Osteoblast (primary cell): ENCODE measurements around the gene GFOD2. TPM values are rescaled to one million over a fixed set of nuclear protein-coding genes. Genes with fewer than 3 reads are reported as not detected.
A peak's percentile ranks its signal among the peaks of the same experiment; 100 is the strongest.

Experiments
- DNase-seq: peaks from one replicate; pipeline ENCODE4 v3.0.0; 2011; ENCODE audit warnings: low spot score, mixed read lengths; ENCODE audit not compliant: insufficient read length; ENCODE audit errors: missing footprints
- H2AFZ ChIP-seq: 2 replicates; pipeline ENCODE4 v1.6.0; 2011; ENCODE audit warnings: mild to moderate bottlenecking, low read length
- H3K27ac ChIP-seq: 2 replicates; pipeline ENCODE4 v1.5.1; 2011; ENCODE audit warnings: mild to moderate bottlenecking, low read depth, low read length, moderate library complexity
- H3K27me3 ChIP-seq: 2 replicates; pipeline ENCODE4 v1.6.0; 2012; ENCODE audit warnings: mild to moderate bottlenecking, control low read depth, inconsistent platforms, low read length, moderate library complexity; ENCODE audit not compliant: insufficient read depth
- H3K36me3 ChIP-seq: 2 replicates; pipeline ENCODE4 v1.5.1; 2011; ENCODE audit warnings: mild to moderate bottlenecking, low read length, control low read depth, moderate library complexity; ENCODE audit not compliant: insufficient read depth
- H3K4me1 ChIP-seq: 2 replicates; pipeline ENCODE4 v1.5.1; 2011; ENCODE audit warnings: mild to moderate bottlenecking, low read length, control low read depth, moderate library complexity; ENCODE audit not compliant: insufficient read depth
- H3K4me2 ChIP-seq: 2 replicates; pipeline ENCODE4 v1.6.0; 2011; ENCODE audit warnings: mild to moderate bottlenecking, low read length; ENCODE audit not compliant: insufficient read depth
- H3K4me3 ChIP-seq: fragments of 200-600 bp; sonication (generic); 3 replicates; pipeline ENCODE4 v1.5.1; 2012; ENCODE audit warnings: mild to moderate bottlenecking, low read length, inconsistent platforms; ENCODE audit not compliant: insufficient read depth
- H3K79me2 ChIP-seq: 2 replicates; pipeline ENCODE4 v1.6.0; 2012; ENCODE audit warnings: mild to moderate bottlenecking, low read length, control low read depth, inconsistent platforms; ENCODE audit not compliant: insufficient read depth
- H3K9me3 ChIP-seq: 2 replicates; pipeline ENCODE4 v1.5.1; 2011; ENCODE audit warnings: low read depth, low read length, control low read depth
- H4K20me1 ChIP-seq: 2 replicates; pipeline ENCODE4 v1.6.0; 2012; ENCODE audit warnings: mild to moderate bottlenecking, low read length, control low read depth; ENCODE audit not compliant: insufficient read depth
- total RNA-seq: library from RNA; depleted of rRNA; stranded (reverse); fragments of >200 nt; gene quantifications from 2 replicates; pipeline ENCODE4 v1.2.3, GENCODE V29; 2012
- TF ChIP-seq, protein P1 (sequence below): IDR thresholded peaks from 2 replicates; pipeline ENCODE4 v1.5.1; 2011; ENCODE audit warnings: mild to moderate bottlenecking, low read depth, low read length, moderate library complexity; ENCODE audit errors: extremely low read depth

GFOD2 gene
- total RNA-seq, 1 donor: 15.9 TPM

DNA sequence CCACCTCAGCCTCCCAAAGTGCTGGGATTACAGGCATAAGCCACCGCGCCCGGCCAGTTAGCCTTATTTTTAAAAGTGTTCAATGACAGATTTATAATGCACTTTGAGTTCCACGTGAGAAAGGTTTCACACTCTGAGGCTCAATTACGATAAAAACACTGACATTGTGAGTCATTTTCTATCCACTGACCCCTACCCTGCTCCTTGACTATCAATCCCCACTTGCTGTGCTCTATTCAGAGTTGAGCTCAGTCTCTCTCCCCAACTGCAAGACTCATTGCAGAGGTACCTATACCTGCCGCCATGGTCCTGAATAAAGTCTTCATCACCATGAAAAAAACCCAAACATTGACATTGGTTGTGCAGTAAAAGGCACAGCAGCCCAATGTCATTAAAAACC is 8.5 kb downstream of the GFOD2 start:
- Histone ChIP-seq H3K27me3 (no peaks in the 10 kb centered on the region), H3K36me3 (no peaks in the 10 kb centered on the region), H3K9me3 (no peaks in the 10 kb centered on the region), H3K4me1 (peaks cover 9% of the 10 kb centered on the region), H3K79me2 (peaks cover 73% of the 10 kb centered on the region), H4K20me1 (peaks cover 37% of the 10 kb centered on the region), H3K4me3 (no peak overlapping the region), H2AFZ (no peak overlapping the region), H3K27ac (no peak overlapping the region), H3K4me2 (no peak overlapping the region)
- TF ChIP-seq, protein P1, sequence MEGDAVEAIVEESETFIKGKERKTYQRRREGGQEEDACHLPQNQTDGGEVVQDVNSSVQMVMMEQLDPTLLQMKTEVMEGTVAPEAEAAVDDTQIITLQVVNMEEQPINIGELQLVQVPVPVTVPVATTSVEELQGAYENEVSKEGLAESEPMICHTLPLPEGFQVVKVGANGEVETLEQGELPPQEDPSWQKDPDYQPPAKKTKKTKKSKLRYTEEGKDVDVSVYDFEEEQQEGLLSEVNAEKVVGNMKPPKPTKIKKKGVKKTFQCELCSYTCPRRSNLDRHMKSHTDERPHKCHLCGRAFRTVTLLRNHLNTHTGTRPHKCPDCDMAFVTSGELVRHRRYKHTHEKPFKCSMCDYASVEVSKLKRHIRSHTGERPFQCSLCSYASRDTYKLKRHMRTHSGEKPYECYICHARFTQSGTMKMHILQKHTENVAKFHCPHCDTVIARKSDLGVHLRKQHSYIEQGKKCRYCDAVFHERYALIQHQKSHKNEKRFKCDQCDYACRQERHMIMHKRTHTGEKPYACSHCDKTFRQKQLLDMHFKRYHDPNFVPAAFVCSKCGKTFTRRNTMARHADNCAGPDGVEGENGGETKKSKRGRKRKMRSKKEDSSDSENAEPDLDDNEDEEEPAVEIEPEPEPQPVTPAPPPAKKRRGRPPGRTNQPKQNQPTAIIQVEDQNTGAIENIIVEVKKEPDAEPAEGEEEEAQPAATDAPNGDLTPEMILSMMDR: no peak
- no peak for DNase-seq

DNA sequence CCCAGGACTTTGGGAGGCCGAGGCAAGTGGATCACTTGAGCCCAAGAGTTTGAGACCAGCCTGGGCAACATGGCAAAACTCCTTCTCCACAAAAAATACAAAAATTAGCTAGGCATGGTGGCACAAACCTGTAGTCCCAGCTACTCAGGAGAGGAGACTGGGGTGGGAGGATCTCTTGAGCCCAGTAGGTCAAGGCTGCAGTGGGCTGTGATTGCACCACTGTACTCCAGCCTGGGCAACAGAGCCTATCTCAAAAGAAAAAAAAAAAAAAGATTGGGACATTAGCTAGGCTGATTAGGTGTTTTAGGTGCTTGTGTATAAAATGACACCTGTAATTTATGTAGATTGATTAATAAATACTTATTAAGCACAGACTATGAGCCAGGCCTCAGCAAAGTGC is 10.1 kb downstream of the GFOD2 start:
- Histone ChIP-seq H3K27me3 (no peaks in the 10 kb centered on the region), H3K9me3 (no peaks in the 10 kb centered on the region), H3K4me3 (no peak overlapping the region), H3K4me2 (no peak overlapping the region), H2AFZ (no peak overlapping the region), H4K20me1 (peaks cover 40% of the 10 kb centered on the region), H3K4me1 (peaks cover 9% of the 10 kb centered on the region), H3K36me3 (no peaks in the 10 kb centered on the region), H3K79me2 (peaks cover 72% of the 10 kb centered on the region), H3K27ac (no peak overlapping the region)
- TF ChIP-seq, protein P1: no peak
- DNase-seq: no peak

DNA sequence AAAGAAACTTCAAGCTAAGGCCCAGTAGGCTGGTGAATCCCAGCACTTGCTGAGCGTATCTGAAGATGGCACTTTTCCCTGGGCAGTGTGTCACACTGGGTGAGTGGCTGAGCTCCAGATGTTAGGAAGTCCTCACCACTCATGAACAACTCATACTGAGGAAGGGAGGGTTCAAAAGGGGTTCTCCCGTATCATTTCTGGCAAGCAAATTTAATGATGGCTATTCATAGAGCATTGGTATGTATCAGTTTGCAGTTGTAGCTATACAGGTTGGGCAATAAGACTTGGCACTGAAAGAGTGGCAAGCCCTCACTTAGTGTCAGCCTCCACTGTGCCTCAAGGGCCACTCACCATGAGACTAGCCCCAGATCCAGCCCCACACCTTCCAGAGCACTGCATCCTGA is 10.7 kb downstream of the GFOD2 start:
- Histone ChIP-seq H3K27me3 (no peaks in the 10 kb centered on the region), H3K4me1 (peaks cover 9% of the 10 kb centered on the region), H3K4me2 (no peak overlapping the region), H3K36me3 (no peaks in the 10 kb centered on the region), H3K4me3 (no peak overlapping the region), H3K27ac (peak overlapping the region; percentile 23), H3K9me3 (no peaks in the 10 kb centered on the region), H2AFZ (no peak overlapping the region), H3K79me2 (peaks cover 71% of the 10 kb centered on the region), H4K20me1 (peaks cover 43% of the 10 kb centered on the region)
- peak; percentile 92 for DNase-seq
- TF ChIP-seq, protein P1: no peak

DNA sequence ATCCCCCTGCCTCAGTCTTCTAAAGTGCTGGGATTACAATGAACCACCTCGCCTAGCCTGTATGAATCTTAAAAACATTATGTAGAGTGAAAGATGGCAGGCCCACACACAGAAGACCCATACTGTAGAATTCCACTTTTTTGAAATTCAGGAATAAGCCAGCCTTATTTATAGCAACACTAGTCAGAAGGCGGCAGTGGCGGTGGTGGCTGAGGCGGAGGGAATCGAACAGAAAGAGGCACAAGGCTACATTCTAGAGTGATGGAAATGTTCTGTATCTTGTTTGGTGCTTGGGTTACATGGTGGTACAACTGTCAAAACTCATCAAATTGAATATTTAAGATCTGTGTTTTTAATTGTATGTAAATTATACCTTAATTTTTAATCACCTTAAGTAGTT is 11.3 kb downstream of the GFOD2 start:
- Histone ChIP-seq H3K4me2 (no peak overlapping the region), H3K27ac (peak overlapping the region; percentile 23)

More for the DNA sequence above, 11.3 kb downstream of the GFOD2 start:
- DNase-seq: no peak
- Histone ChIP-seq H4K20me1 (peaks cover 42% of the 10 kb centered on the region), H3K9me3 (no peaks in the 10 kb centered on the region), H3K4me3 (no peak overlapping the region), H3K4me1 (peaks cover 9% of the 10 kb centered on the region), H3K79me2 (peaks cover 70% of the 10 kb centered on the region), H2AFZ (no peak overlapping the region), H3K27me3 (no peaks in the 10 kb centered on the region), H3K36me3 (no peaks in the 10 kb centered on the region)
- TF ChIP-seq, protein P1: no peak
